Epidermal melanocyte (primary cell): Measurements from ENCODE around the gene ZFP1.
"Not testable (repeated sequence)": the region's sequence is repeated elsewhere in the genome, so short reads cannot be mapped to it uniquely, and the experiment has no call there.

Experiments used
- DNase-seq: peaks from one replicate; pipeline ENCODE4 v3.0.0; 2011; ENCODE audit warnings: low spot score; ENCODE audit not compliant: insufficient read length

ZFP1 gene

DNA sequence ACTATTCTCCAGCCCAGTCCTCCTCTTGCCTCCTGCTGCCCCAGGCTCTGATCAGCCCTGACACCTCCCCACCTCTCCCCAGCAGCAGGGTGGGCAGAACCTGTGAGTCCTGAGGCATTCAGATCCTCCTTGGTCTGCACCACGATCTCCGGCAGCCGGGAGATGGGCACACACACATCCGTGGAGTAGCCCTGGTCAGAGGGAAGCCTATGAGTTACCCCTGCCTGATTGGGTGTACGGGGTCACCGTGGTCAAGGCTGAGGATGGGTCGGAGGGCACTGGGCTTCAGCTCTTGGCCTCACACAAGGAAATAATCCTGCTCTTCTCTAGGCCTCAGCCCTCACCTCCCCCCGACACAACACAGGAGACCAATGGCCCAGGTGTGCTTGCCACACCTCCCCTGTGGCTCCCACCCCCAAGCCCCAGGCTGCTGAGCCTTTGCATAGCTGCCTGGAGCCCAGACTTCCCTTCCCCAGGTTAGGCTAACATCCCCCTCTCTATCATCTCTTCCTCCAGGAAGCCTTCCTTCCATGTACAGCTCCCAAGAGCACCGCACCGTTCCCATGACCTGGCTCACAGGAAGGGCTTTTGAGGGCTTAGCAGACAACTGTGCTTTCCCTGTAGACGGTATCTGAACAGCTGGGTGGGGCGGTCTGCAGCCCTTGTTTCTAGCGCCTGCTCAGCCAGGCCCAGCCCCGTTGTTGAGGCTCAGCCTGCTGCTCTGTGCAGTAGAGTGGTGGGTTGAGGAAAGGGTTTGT, 35.4 kb upstream of the ZFP1 start:
- no peak for DNase-seq

- DNase-seq, result no peak
Measured at GRCh38 chr16:75113541-75114121, 34.7 kb upstream of the ZFP1 start.

GRCh38 chr16:75114179-75114945, 34.0 kb upstream of the ZFP1 start:
- no peak for DNase-seq

DNA sequence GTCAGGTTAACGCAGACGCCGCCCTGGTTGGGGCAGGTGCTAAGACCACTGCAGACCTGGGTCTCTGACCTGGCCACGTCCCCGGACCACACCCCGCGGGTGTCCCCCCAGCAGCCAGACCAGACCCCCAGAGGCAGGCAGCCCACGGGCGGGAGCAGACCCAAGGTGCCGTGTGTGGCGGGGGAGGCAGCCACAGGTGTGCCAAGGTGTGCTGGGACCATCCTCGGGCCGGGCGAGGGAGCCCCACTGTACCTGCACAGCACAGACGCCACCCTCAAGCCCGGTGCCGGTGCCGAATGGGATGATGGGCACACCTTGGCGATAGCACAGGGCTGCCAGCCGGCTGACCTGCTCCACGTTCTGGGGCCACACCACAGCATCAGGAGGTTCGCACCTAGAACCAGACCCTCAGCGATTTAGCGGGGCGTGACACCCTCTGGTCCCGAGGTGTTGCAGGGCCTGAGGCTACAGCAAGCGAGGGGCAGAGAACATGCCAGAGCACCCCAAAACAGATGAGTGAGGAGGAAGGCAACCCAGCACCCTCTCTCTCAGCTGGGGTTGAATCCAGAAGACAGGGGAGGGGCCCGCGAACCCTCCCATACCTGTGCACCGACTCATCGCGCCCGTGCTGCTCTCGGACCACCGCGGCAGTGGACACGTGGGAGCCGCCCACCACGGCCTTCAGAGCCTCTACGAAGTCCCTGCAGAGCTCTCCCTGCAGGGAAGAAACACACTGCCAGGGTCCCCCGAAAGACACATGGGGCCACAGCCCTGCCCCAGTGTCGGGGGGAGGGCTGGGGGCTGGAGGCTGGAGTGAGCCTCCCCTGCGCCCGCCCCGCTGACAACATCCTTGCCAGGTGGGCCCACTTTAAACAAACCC, 33.1 kb upstream of the ZFP1 start:
- DNase-seq, result no peak

- DNase-seq, result peak; percentile 57
Measured at GRCh38 chr16:75116081-75116910, 32.0 kb upstream of the ZFP1 start, which contains the start of gene LDHD. LDHD (minus strand) TSS chr16:75116780; CDS start chr16:75116720, 60 bp downstream.

- DNase-seq, result no peak
Measured at GRCh38 chr16:75116911-75117245, 31.4 kb upstream of the ZFP1 start.

GRCh38 chr16:75118943-75119539, 29.3 kb upstream of the ZFP1 start:
- DNase-seq, result no peak

GRCh38 chr16:75120253-75120652, 28.1 kb upstream of the ZFP1 start:
- DNase-seq, result no peak

DNA sequence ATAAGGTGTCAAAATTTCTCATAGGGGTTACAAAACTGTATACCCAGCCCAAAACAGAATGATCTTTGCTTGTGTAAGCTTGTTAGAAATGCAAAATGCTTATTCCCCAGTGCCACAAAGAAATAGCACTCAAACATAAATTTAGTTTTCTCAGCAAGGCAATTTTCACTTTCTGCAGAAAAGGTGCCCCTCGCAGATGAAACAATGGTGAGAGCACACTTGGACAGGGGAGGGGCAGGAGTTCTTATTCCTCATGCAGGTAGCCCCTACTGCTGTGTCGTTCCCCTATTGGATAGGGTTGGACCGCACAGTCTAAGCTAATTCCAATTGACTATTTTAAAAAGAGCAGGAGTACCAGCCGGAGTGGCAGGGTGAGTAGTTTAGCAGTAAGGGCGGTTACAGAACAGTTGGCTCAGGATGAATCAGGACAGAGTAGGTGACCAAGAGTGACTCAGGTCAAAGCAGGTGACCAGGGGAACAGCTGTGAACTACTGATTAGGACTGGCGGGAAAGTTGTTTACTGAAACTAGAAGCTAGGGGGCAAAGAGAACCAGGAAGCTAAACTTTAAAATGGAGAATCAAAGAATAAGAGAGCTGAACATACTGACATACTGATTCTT, 26.3 kb upstream of the ZFP1 start:
- no peak for DNase-seq

DNA sequence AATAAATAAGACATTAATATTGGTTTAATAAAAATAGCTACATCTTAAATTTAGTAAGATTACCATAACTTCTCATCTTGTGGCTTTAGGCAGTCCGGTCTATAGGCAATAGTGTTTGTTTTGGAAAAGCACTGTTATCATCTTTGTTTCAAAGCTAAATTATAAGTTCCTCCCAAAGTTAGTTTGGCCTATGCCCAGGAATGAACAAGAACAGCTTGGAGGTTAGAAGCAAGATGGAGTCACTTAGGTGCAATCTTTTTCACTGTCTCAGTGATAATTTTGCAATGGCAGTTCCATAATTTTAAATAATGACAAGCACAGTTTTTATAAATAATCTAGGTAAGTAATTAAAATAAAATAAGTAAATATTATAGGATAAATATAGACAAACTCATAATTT, 25.7 kb upstream of the ZFP1 start:
- no peak for DNase-seq

DNA sequence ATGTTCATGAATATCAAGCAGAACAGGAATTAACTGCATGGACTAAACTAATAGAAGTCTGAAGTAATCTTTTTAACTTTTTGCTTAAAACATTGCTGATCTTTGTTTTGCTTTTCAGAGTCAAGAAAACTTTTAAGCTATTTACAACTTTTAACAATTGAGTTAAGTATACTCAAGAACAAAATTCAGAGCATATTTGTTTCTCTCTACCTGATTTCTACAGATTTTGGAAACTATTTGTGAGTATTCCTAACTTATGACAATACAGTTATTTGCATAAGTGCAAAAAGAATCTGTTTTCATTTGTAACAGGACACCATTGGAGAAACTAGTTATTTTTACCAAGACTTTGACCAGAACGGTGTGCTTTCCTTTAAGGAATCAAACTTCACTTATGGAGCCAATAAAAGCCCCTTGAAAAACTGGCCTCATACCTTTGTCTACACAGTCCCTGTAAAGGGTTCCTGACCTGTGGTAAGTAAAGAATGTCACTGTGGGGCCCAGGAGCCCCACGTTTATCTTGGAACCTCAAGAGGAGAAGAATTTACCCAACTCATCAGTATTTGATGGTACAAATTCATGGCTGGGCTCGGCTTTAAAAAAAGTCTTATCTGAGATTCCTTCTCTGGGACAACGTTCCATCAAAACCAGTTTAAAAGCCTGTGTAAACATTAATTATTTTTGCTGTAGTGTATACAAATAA, 20.5 kb upstream of the ZFP1 start:
- no peak for DNase-seq

DNA sequence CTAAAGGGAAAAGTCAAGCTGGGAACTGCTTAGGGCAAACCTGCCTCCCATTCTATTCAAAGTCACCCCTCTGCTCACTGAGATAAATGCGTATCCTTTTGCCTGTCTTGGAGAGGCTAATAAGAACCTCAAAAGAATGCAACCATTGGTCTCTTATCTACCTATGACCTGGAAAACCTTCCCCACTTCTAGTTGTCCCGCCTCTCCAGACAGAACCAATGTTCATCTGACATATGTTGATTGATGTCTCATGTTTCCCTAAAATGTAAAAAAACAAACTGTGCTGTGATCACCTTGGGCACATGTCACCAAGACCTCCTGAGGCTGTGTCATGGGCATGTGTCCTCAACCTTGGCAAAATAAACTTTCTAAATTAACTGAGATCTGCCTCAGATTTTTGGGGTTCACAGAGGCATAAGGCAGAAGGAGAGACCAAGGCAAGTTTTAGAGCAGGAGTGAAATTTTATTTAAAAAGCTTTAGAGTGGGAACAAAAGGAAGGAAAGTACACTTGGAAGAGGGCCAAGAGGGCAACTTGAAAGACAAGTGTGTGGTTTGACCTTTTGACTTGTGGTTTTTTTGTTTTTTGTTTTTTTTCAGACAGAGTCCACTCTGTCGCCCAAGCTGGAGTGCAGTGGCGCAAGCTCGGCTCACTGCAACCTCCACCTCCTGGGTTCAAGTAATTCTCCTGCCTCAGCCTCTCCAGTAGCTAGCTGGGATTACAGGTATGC, 18.7 kb upstream of the ZFP1 start:
- not testable (repeated sequence) for DNase-seq

GRCh38 chr16:75130150-75130771, 18.1 kb upstream of the ZFP1 start:
- DNase-seq, result no peak

DNA sequence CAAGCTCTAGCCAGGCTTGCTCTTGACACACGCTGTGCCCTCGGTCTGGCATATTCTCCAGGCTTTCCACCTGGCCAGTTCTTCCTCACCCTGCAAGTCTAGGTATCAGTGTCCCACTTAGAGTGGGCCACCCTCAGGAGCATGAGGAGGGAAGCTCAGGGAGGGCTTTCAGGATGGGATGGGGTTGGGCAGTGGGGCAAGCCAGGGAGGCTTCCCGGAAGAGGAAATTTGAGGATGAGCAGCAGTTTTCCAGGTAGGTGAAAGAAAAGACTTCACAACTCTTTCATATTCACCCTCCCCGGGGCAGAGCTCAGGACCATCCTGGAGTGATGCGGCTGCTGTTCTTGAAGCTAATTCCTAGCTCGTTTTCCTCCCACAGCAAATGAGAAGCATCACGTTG, 17.2 kb upstream of the ZFP1 start:
- DNase-seq, result no peak

DNA sequence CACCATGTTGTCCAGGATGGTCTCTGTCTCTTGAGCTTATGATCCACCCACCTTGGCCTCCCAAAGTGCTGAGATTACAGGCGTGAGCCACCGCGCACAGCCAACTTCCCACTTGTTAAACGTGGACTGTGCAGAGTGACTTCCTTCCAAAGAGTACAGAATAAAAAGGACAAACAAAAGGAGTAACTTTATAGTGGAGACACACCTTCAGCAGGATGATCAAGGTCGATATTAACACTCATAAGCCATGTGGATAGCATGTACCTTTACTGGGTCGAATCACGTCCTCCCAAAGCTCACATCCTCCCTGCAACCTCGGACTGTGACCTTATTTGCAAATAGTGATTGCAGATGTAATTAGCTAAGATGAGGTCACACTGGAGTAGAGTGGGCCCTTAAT, 10.1 kb upstream of the ZFP1 start:
- DNase-seq, result no peak

DNA sequence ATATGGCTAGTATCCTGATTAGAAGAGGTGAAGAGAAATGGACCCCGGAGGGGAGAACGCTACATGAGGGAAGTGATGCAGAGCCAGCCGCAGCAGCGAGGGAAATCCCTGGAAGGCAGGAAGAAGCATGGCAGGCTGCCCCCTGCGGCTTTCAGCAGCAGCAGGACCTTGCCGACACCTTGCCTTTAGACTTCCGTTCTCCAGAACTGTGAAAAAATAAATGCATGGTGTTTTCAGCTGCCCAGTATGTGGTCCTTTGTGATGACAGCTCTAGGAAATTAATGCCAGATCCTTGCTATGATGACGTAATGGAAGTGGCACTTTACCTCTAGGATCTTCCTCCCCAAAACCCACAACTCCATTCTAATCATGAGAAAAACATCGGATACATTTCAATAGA, 9.7 kb upstream of the ZFP1 start:
- no peak for DNase-seq

DNA sequence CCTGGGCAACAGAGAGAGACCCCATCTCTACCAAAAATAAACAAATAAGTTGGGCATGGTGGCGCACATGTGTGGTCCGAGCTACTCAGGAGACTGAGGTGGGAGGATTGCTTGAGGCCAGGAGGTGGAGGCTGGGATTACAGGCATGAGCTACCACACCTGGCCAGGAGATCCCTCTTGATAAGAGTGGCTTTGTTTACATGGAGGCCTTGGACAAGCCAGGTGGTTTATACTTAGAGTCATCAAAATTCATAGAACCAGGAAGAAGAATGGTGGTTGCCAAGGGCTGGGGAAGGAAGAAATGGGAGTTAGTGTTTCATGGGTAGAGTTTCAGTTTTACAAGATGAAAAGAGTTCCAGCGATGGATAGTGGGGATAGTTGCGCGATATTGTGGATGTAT, 8.8 kb upstream of the ZFP1 start:
- DNase-seq, result no peak

GRCh38 chr16:75143941-75144340, 4.4 kb upstream of the ZFP1 start:
- no peak for DNase-seq
